ENCODE results near the gene NRF1.

- TF ChIP-seq TAF1 (IDR thresholded peaks at IDR 0.05; ENCODE audit: low read depth, low read length) (no peak), POLR2A (IDR thresholded peaks at IDR 0.05; ENCODE audit: low read depth, low read length) (no peak), POLR2AphosphoS5 (IDR thresholded peaks at IDR 0.05; ENCODE audit: low read depth, low read length) (no peak), PAX5 (IDR thresholded peaks at IDR 0.05; ENCODE audit: insufficient read depth, low read length, severe bottlenecking) (no peak)
Measured at GRCh38 chr7:129742256-129742655, 130.7 kb downstream of the NRF1 start.
